Adipocyte (in vitro differentiated cells): ENCODE data around the gene ADAM12.

Experiments used
- DNase-seq: peaks from one replicate; pipeline ENCODE4 v3.0.0-alpha.2; 2015; ENCODE audit warnings: low read depth
- H3K27me3 ChIP-seq: replicated peaks from 2 replicates; pipeline ENCODE4 v1.7.0; 2013; ENCODE audit warnings: mild to moderate bottlenecking, low read length, moderate library complexity; ENCODE audit not compliant: control insufficient read depth, insufficient read depth
- H3K36me3 ChIP-seq: 2 replicates; pipeline ENCODE4 v1.7.0; 2013; ENCODE audit warnings: low read length, mild to moderate bottlenecking, moderate library complexity; ENCODE audit not compliant: control insufficient read depth, insufficient read depth, severe bottlenecking
- H3K4me1 ChIP-seq: 2 replicates; pipeline ENCODE4 v1.7.0; 2013; ENCODE audit warnings: mild to moderate bottlenecking, low read length, moderate library complexity; ENCODE audit not compliant: control insufficient read depth, insufficient read depth
- H3K4me3 ChIP-seq: 2 replicates; pipeline ENCODE4 v1.7.0; 2013; ENCODE audit warnings: mild to moderate bottlenecking, low read length, moderate library complexity
- H3K9ac ChIP-seq: 2 replicates; pipeline ENCODE4 v1.7.0; 2013; ENCODE audit warnings: mild to moderate bottlenecking, low read length, moderate library complexity
- H3K9me3 ChIP-seq: 2 replicates; pipeline ENCODE4 v1.7.0; 2013; ENCODE audit warnings: mild to moderate bottlenecking, low read length, moderate library complexity; ENCODE audit not compliant: control insufficient read depth

Gene ADAM12

GRCh38 chr10:126085806-126086205, 302.5 kb downstream of the ADAM12 start:
- no peak for DNase-seq
- Histone ChIP-seq H3K4me3 (no peak overlapping the region), H3K27me3 (no peaks in the 10 kb centered on the region), H3K9me3 (no peaks in the 10 kb centered on the region), H3K36me3 (peaks cover 54% of the 10 kb centered on the region), H3K9ac (no peak overlapping the region), H3K4me1 (peaks cover 6% of the 10 kb centered on the region)

DNA sequence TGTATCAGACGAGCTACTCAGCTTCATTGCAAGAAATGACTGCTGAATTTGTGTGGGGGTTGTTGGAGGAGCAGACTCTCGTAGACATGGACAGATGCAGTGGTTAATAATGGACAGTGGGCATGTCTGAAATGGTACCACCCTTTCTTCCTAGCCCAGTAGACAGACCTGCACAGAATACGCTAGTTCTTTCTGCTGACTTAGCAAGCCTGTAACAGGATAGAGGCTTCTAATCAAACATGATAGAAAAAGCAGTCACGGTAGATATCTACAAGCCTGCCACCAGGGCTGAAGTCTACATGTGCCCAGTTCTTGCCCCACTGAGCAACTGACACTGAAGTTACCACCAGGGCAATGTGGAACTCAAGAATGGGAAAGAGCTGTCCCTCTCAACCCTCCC, 303.9 kb downstream of the ADAM12 start:
- H3K4me1 ChIP-seq: peaks cover 8% of the 10 kb centered on the region
- no peaks in the 10 kb centered on the region for H3K9me3 ChIP-seq
- H3K9ac ChIP-seq: no peak overlapping the region
- H3K4me3 ChIP-seq: no peak overlapping the region
- DNase-seq: no peak
- no peaks in the 10 kb centered on the region for H3K27me3 ChIP-seq
- H3K36me3 ChIP-seq: peaks cover 62% of the 10 kb centered on the region

GRCh38 chr10:126083009-126083408, 305.3 kb downstream of the ADAM12 start:
- Histone ChIP-seq H3K9ac (no peak overlapping the region), H3K4me1 (peaks cover 8% of the 10 kb centered on the region), H3K4me3 (no peak overlapping the region), H3K27me3 (no peaks in the 10 kb centered on the region), H3K36me3 (peaks cover 56% of the 10 kb centered on the region), H3K9me3 (no peaks in the 10 kb centered on the region)
- DNase-seq: no peak

GRCh38 chr10:126081841-126082466, 306.3 kb downstream of the ADAM12 start:
- Histone ChIP-seq H3K9ac (no peak overlapping the region), H3K27me3 (no peaks in the 10 kb centered on the region)
- no peak for DNase-seq

GRCh38 chr10:126080879-126081411, 307.3 kb downstream of the ADAM12 start:
- H3K9ac ChIP-seq: peak overlapping the region; percentile 33
- H3K4me3 ChIP-seq: no peak overlapping the region
- H3K9me3 ChIP-seq: peaks cover 5% of the 10 kb centered on the region
- peaks cover 56% of the 10 kb centered on the region for H3K36me3 ChIP-seq
- no peaks in the 10 kb centered on the region for H3K27me3 ChIP-seq
- peak; percentile 41 for DNase-seq
- peaks cover 8% of the 10 kb centered on the region for H3K4me1 ChIP-seq

More at GRCh38 chr10:126081841-126082466, 306.3 kb downstream of the ADAM12 start:
- peaks cover 55% of the 10 kb centered on the region for H3K36me3 ChIP-seq
- no peak overlapping the region for H3K4me3 ChIP-seq
- H3K4me1 ChIP-seq: peaks cover 8% of the 10 kb centered on the region
- peaks cover 5% of the 10 kb centered on the region for H3K9me3 ChIP-seq

DNA sequence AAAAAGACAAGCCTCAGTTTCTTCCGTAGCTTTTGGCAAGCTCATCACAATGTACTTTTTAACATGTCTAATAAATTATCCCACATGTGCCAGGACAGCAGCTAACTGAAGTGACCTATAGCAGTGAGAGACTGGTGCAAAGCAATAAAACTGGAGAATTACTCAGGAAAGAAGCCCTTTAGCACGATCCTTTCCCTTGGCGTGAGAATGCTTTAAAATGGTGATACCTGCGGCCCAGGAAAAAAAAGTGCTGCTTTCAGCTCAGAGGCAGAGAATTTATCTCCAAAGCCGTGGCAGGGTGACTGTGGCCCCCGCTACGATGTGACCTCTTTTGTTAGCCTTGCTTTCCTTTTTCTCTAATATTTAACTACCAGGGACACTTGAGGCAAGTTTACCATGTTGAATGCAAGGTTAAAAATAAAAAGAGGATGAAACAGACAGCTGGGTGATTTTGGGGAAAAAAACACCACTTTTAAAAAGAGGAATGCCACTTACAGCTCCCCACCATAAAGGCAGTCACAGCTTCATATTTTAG, 307.9 kb downstream of the ADAM12 start:
- Histone ChIP-seq H3K9me3 (peaks cover 5% of the 10 kb centered on the region), H3K9ac (peak overlapping the region; percentile 33), H3K4me3 (no peak overlapping the region), H3K36me3 (peaks cover 56% of the 10 kb centered on the region), H3K27me3 (no peaks in the 10 kb centered on the region), H3K4me1 (peaks cover 8% of the 10 kb centered on the region)
- no peak for DNase-seq

DNA sequence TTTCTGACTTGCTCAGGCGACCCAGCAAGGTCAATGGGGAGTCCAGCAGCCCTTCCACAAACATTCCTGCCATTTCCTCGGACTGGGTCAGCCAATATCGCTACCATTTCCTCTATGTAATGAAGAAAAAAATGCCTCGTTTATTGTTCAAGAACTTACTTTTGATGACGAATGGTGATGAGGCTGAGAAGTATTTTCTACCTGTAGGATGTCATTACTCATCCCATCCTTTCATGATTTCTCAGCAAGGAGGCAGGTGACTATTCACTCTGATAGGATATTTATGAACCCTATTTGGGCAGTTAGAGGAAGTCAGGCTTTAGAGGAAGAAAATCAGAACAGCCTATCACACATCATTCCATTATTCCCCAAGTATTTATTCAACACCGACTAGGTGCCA, 313.3 kb downstream of the ADAM12 start:
- Histone ChIP-seq H3K4me3 (no peak overlapping the region), H3K27me3 (no peaks in the 10 kb centered on the region), H3K4me1 (peaks cover 13% of the 10 kb centered on the region), H3K9ac (no peak overlapping the region), H3K9me3 (peaks cover 5% of the 10 kb centered on the region), H3K36me3 (peaks cover 50% of the 10 kb centered on the region)
- no peak for DNase-seq

DNA sequence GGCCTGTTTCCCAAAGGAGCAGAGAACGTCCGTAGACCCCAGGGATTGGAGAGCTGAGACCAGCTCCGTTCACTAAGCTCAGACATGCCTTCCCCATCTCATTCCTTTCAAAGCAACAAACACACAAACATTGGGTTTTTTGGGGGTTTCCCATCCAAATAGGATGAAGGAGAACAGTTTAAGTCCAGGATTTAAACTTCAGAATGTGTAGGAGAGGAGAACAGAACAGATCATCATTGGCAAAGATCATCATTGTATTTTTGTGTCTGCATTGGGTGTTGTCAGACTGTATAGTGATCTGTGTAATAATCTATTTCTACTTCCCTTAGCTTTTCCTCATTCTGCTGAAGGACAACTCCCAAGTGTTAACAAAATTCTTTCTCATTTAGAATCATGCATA, 314.0 kb downstream of the ADAM12 start:
- no peaks in the 10 kb centered on the region for H3K27me3 ChIP-seq
- no peak overlapping the region for H3K4me3 ChIP-seq
- H3K9ac ChIP-seq: no peak overlapping the region
- DNase-seq: no peak
- peaks cover 13% of the 10 kb centered on the region for H3K4me1 ChIP-seq
- peaks cover 50% of the 10 kb centered on the region for H3K36me3 ChIP-seq
- H3K9me3 ChIP-seq: peaks cover 5% of the 10 kb centered on the region

DNA sequence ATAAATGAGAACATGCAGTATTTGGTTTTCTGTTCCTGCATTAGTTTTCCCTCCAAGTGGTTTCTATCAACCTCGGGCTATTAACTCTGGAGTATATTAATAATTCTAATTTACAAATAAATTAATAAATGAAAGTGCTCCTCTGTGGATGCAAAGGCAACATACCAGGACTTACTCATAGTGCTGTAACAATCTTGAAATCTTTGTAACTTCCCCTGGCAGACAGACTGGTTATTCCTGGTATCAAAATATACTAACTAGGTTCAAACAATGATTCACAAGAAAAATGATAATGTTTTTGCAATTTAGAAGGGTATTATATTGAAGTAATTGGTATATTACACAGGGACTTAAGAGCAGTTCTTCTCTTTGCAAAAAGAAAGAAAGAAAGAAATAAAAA, 314.7 kb downstream of the ADAM12 start:
- H3K27me3 ChIP-seq: no peaks in the 10 kb centered on the region
- H3K4me1 ChIP-seq: peaks cover 13% of the 10 kb centered on the region
- no peak overlapping the region for H3K9ac ChIP-seq
- no peak overlapping the region for H3K4me3 ChIP-seq
- peaks cover 55% of the 10 kb centered on the region for H3K36me3 ChIP-seq
- DNase-seq: peak; percentile 41
- H3K9me3 ChIP-seq: peaks cover 5% of the 10 kb centered on the region

DNA sequence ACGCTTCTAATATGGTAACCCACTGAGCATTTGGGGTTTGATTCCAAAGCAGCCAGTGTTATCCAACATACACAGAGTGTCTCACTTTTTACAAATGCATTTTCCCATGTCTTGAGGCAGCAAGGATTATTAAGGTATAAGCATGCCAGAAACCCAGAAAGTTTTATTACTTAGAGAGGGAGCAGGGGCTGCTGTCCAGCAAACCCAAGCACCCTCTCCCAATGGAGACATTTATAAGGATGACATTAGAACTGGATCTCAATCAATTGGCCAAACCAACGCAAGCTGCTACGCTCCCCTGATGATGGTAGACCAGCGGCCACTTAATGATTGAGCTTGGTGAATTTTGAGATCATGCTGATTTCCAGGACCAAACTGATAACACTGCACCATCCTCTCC, 315.7 kb downstream of the ADAM12 start:
- peaks cover 5% of the 10 kb centered on the region for H3K9me3 ChIP-seq
- H3K27me3 ChIP-seq: no peaks in the 10 kb centered on the region
- no peak overlapping the region for H3K4me3 ChIP-seq
- no peak for DNase-seq
- H3K9ac ChIP-seq: no peak overlapping the region
- H3K36me3 ChIP-seq: peaks cover 49% of the 10 kb centered on the region
- H3K4me1 ChIP-seq: peaks cover 13% of the 10 kb centered on the region

GRCh38 chr10:126070476-126071215, 317.6 kb downstream of the ADAM12 start:
- Histone ChIP-seq H3K36me3 (peaks cover 59% of the 10 kb centered on the region), H3K4me3 (no peak overlapping the region), H3K9ac (no peak overlapping the region), H3K9me3 (no peaks in the 10 kb centered on the region), H3K4me1 (peaks cover 13% of the 10 kb centered on the region), H3K27me3 (no peaks in the 10 kb centered on the region)
- no peak for DNase-seq
